Heart left ventricle (tissue), 16 donors: Measurements from ENCODE around the gene WNT7A. TPM values are rescaled to one million over a fixed set of nuclear protein-coding genes. Genes with fewer than 3 reads are reported as not detected.

ENCODE experiments used
- ATAC-seq, 4 donors: fragments of 200-7000 bp; cut with Tn5 transposase; one replicate each; pipeline ENCODE4 v1.9.1; 2020 to 2022; ENCODE audit warnings: moderate library complexity in 4 of 4, mild to moderate bottlenecking in 3 of 4, moderate number of reproducible peaks in 1 of 4
- DNase-seq, 5 donors: peaks; one replicate each; pipeline ENCODE4 v3.0.0-alpha.2; 2020
- H3K27ac ChIP-seq, 12 donors: fragments of 200-600 bp; sonication (generic) in 4 of 12; one replicate each; pipeline versions ENCODE4 v1.5.0 to v1.8.0; 2016 to 2022; ENCODE audit warnings: mild to moderate bottlenecking in 2 of 12
- H3K27me3 ChIP-seq, 9 donors: fragments of 200-600 bp; sonication (generic) in 2 of 9; one replicate each; pipeline versions ENCODE4 v1.5.1 to v1.8.0; 2016 to 2022; ENCODE audit warnings: mild to moderate bottlenecking in 3 of 9
- H3K36me3 ChIP-seq, 9 donors: fragments of 200-600 bp; sonication (generic) in 2 of 9; one replicate each; pipeline versions ENCODE4 v1.5.0 to v1.8.0; 2018 to 2022; ENCODE audit warnings: mild to moderate bottlenecking in 2 of 9
- H3K4me1 ChIP-seq, 12 donors: fragments of 200-600 bp; sonication (generic) in 4 of 12; one replicate each; pipeline versions ENCODE4 v1.5.0 to v1.8.0; 2016 to 2022; ENCODE audit warnings: mild to moderate bottlenecking in 3 of 12
- H3K4me3 ChIP-seq, 12 donors: fragments of 200-600 bp; sonication (generic) in 4 of 12; one replicate each; pipeline versions ENCODE4 v1.5.0 to v1.8.0; 2017 to 2022; ENCODE audit warnings: mild to moderate bottlenecking in 9 of 12, moderate library complexity in 4 of 12
- H3K9me3 ChIP-seq, 12 donors: fragments of 200-600 bp; sonication (generic) in 4 of 12; one replicate each; pipeline versions ENCODE4 v1.5.0 to v1.8.0; 2016 to 2022; ENCODE audit warnings: mild to moderate bottlenecking in 1 of 12
- CTCF ChIP-seq, 12 donors: fragments of 200-600 bp; sonication (generic) in 4 of 12; IDR thresholded peaks; one replicate each; pipeline versions ENCODE4 v1.5.0 to v1.8.0; 2018 to 2022; ENCODE audit warnings: antibody characterized with exemption in 12 of 12, mild to moderate bottlenecking in 5 of 12
- POLR2A ChIP-seq, 2 donors: fragments of 450-650 bp; IDR thresholded peaks; one replicate each; pipeline ENCODE4 v1.6.1; 2017; ENCODE audit warnings: antibody characterized with exemption in 2 of 2, mild to moderate bottlenecking in 2 of 2, moderate library complexity in 2 of 2
- WGBS, 4 donors: extraction: QIAGEN DNeasy Blood & Tissue Kit in 2 of 4; methylation state at CpG; one replicate each; pipeline versions ENCODE4 v1.1.5 to v1.1.7; 2013 to 2018; 5-methylcytosine and 5-hydroxymethylcytosine counted together
- intact Hi-C, 10 donors: fragments of 100-400 bp; cut with DNase I; formaldehyde crosslinking; loops; one replicate each; pipeline versions ENCODE4 v1.11.1 to v1.14.2; 2022
- polyA plus RNA-seq, 2 donors: library from polyadenylated mRNA; stranded (reverse); fragments of 200-250 nt; gene quantifications; one replicate each; pipeline ENCODE4 v1.2.3, GENCODE V29; 2013
- total RNA-seq, 9 donors: library from RNA; depleted of rRNA in 2 of 9; stranded (reverse); fragments of >200 nt in 2 of 9; fragmentation: NEBNext Ultra II Directional in 3 of 9; extraction: Animal tissue kit (Norgen Biotek cat#: 25700) in 3 of 9; gene quantifications; one replicate each; pipeline versions ENCODE4 v1.1.0 to v1.2.4, GENCODE V29; 2016 to 2023
- donor health status: ischemic (EF 13 %, LVEDD 7.1; RV severe dilation, severe dysfunction).
- donor health status: healthy with polysubstance abuse.
- donor health status: DM: no; HTN: yes; CAD: no.
- donor health status: DM: no; HTN: no; CAD: no.
- donor health status: ischemic (EF 25% LVEDD 6.9; RV normal size, moderate dysfunction).
- donor health status: ischemic (EF 25% LVEDD 5.7; RV mildly dilated, moderate dysfunction).
- donor health status: healthy.
- donor health status: DM: yes; HTN: yes; CAD: no.
- donor health status: ischemic (EF 35%, LVEDD 5.7; RV mildly dilated, moderate dysfunction).
- donor health status: nonischemic (EF 11% LVEDD 7.7; RV severe dilation, severe dysfunction).
- donor health status: DM: yes; HTN: yes; CAD: no.
- donor health status: PGD.
- donor health status: ischemic (EF 29% LVEDD 5.4; RV normal size, mild dysfunction).
- donor health status: nonischemic (EF 23%, LVEDD 6.1; RV moderate dilation, normal function).

Gene WNT7A
- total and polyA plus RNA-seq, 11 donors = not detected

GRCh38 chr3:13842226-13842625, 37.6 kb downstream of the WNT7A start:
- Histone ChIP-seq H3K4me3 (no peak overlapping the region), H3K4me1 (no peaks in the 10 kb centered on the region), H3K27me3 (peaks cover 0 to 49% (median 9%) of the 10 kb centered on the region in 9 donors), H3K9me3 (no peaks in the 10 kb centered on the region), H3K36me3 (no peaks in the 10 kb centered on the region), H3K27ac (no peak overlapping the region)
- ATAC-seq (no peak), DNase-seq (no peak)
- WGBS, 4 donors = 73 to 77% (median 75%) methylated on average over 4 of the region's 4 CpGs
- TF ChIP-seq CTCF (IDR thresholded peaks at IDR 0.05) (no peak), POLR2A (IDR thresholded peaks at IDR 0.05) (no peak)
- intact Hi-C loops = no loop called here

- Histone ChIP-seq H3K9me3 (no peaks in the 10 kb centered on the region), H3K27me3 (peaks cover 0 to 51% (median 9%) of the 10 kb centered on the region in 9 donors), H3K4me3 (no peak overlapping the region), H3K27ac (no peak overlapping the region), H3K36me3 (no peaks in the 10 kb centered on the region), H3K4me1 (no peaks in the 10 kb centered on the region)
- intact Hi-C loops = no loop called here
- 64 to 74% (median 67%) methylated on average over 4 of the region's 4 CpGs for WGBS, 4 donors
- DNase-seq (no peak), ATAC-seq (no peak)
- no peak for TF ChIP-seq POLR2A (IDR thresholded peaks at IDR 0.05)
- no peak for TF ChIP-seq CTCF (IDR thresholded peaks at IDR 0.05)
These were observed 38.0 kb downstream of the WNT7A start for GRCh38 chr3:13841826-13842225.

GRCh38 chr3:13841141-13841540, 38.7 kb downstream of the WNT7A start:
- Histone ChIP-seq H3K4me3 (no peak overlapping the region), H3K27me3 (peaks cover 0 to 50% (median 9%) of the 10 kb centered on the region in 9 donors), H3K9me3 (no peaks in the 10 kb centered on the region), H3K4me1 (no peaks in the 10 kb centered on the region), H3K27ac (no peak overlapping the region), H3K36me3 (no peaks in the 10 kb centered on the region)
- ATAC-seq (no peak), DNase-seq (no peak)
- no peak for TF ChIP-seq POLR2A (IDR thresholded peaks at IDR 0.05)
- no peak for TF ChIP-seq CTCF (IDR thresholded peaks at IDR 0.05)
- 61 to 76% (median 67%) methylated on average over 8 of the region's 8 CpGs for WGBS, 4 donors
- intact Hi-C loops = no loop called here

- intact Hi-C loops = no loop called here
- ATAC-seq = no peak
- H3K4me1 ChIP-seq = no peaks in the 10 kb centered on the region
- TF ChIP-seq POLR2A (IDR thresholded peaks at IDR 0.05) (no peak), CTCF (IDR thresholded peaks at IDR 0.05) (no peak)
- no peaks in the 10 kb centered on the region for H3K36me3 ChIP-seq
- H3K9me3 ChIP-seq = no peaks in the 10 kb centered on the region
- DNase-seq = no peak
- no peak overlapping the region for H3K27ac ChIP-seq
- peaks cover 0 to 48% (median 9%) of the 10 kb centered on the region in 9 donors for H3K27me3 ChIP-seq
- no peak overlapping the region for H3K4me3 ChIP-seq
- WGBS, 4 donors = 79 to 85% (median 84%) methylated on average over 2 of the region's 2 CpGs
These were observed 39.4 kb downstream of the WNT7A start for GRCh38 chr3:13840456-13840855.
